ENCODE measurements around the gene POLG. TPM values are rescaled to one million over a fixed set of nuclear protein-coding genes. Genes with fewer than 3 reads are reported as not detected.

The POLG gene
- total RNA-seq, 1 donor from 2014 or later: 69.3 TPM

DNA sequence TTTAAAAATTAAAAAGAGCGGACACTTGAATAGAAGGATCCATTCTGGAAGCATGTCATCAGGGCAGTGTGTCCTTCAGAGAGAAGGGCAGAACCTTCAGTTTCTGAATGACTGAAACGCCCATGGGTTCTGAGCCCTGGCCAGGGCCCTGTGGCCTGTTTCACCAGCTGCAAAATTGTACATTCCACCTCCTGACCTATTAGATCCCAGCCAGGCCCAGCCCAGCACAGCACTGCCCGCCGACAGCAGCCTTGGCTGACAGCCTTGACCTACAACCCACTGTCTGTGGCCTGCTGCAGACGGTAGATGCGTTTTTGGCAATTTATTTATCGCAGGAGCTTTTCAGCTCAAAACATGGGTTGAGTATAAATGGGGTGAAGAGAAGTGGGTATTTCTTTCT is 5.9 kb upstream of the POLG start:
- peaks cover 32% of the 10 kb centered on the region for H3K27me3 Mint-ChIP-seq

DNA sequence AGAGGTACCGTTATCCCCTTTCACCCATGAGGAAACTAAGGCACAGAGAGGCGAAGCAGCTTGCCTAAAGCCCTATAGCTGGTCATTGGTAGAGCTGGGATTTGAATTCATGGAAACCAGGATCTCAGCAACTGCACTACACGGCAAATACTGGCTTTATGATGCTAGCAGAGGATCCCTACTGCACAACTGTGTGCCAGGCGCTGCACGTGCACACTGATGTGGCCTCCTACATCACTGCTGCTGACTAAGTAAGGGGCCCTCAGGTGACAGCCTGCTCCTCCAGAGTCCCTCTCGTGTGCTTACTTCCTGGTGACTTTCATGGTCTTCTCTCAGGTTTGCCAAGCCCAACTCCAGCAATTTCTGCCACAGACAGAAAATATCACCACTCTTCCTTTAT is 3.4 kb upstream of the POLG start:
- H3K4me3 Mint-ChIP-seq (ENCODE audit: low read depth): no peak overlapping the region
- no peaks in the 10 kb centered on the region for H3K9me3 Mint-ChIP-seq (ENCODE audit: low read depth)
- H3K27ac Mint-ChIP-seq: no peak overlapping the region
- H3K36me3 Mint-ChIP-seq (ENCODE audit: insufficient read depth): peaks cover 3% of the 10 kb centered on the region
- peaks cover 6% of the 10 kb centered on the region for H3K4me1 Mint-ChIP-seq (ENCODE audit: low read depth)
- H3K27me3 Mint-ChIP-seq: peaks cover 31% of the 10 kb centered on the region
- DNase-seq (ENCODE audit: low spot score, unreplicated experiment): no peak
- no peak for TF ChIP-seq CTCF (IDR thresholded peaks at IDR 0.05; ENCODE audit: unreplicated experiment)

More for the DNA sequence above, 5.9 kb upstream of the POLG start:
- no peaks in the 10 kb centered on the region for H3K4me1 Mint-ChIP-seq (ENCODE audit: low read depth)
- H3K36me3 Mint-ChIP-seq (ENCODE audit: insufficient read depth): no peaks in the 10 kb centered on the region
- DNase-seq (ENCODE audit: low spot score, unreplicated experiment): no peak
- H3K4me3 Mint-ChIP-seq (ENCODE audit: low read depth): no peak overlapping the region
- H3K27ac Mint-ChIP-seq: no peak overlapping the region
- no peaks in the 10 kb centered on the region for H3K9me3 Mint-ChIP-seq (ENCODE audit: low read depth)
- TF ChIP-seq CTCF (IDR thresholded peaks at IDR 0.05; ENCODE audit: unreplicated experiment): no peak

DNA sequence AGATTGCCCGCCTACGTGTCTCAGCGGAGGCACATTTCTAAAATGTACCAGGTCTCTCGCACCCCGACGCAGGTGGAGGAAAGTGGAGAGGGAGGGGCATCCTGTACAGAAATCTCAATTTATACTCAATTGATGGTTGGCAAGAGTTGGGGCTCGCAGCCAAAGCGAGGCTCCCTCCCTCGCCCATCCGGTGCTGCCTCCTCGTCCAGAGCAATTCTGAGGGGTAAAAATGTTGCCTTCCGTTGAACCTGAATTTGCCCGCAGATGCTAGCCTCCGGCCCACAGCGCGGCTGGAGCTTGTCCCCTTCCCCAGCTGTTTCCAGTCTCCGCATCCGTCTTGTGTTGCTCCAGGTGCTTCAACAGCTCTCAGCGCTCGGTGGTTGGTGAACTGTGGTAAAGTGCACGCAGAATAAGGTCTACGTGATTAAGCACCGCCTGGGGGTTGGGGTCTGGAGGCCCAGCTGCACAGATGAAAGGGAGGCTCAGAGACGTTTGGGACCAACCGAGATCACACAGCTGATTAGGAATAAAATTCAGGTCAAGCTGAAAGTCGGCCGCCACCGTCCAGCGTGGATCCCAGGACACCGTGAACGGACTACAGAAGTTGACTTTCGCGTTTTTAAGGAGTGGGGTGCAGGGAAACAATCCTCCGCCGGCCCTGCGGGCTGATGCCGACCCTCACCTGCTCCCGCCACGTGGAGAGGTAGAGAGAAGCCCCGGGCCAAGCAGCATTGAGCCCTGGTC is 846 bp upstream of the POLG start:
- TF ChIP-seq CTCF (IDR thresholded peaks at IDR 0.05; ENCODE audit: unreplicated experiment): no peak

GRCh38 chr15:89333959-89334509 is 590 bp downstream of the POLG start:
- H3K4me3 Mint-ChIP-seq (ENCODE audit: low read depth): peak overlapping the region; percentile 70
- H3K27ac Mint-ChIP-seq: no peak overlapping the region
- no peaks in the 10 kb centered on the region for H3K9me3 Mint-ChIP-seq (ENCODE audit: low read depth)
- peaks cover 13% of the 10 kb centered on the region for H3K36me3 Mint-ChIP-seq (ENCODE audit: insufficient read depth)
- no peak for TF ChIP-seq CTCF (IDR thresholded peaks at IDR 0.05; ENCODE audit: unreplicated experiment)
- H3K4me1 Mint-ChIP-seq (ENCODE audit: low read depth): peaks cover 16% of the 10 kb centered on the region
- no peak for DNase-seq (ENCODE audit: low spot score, unreplicated experiment)
- H3K27me3 Mint-ChIP-seq: peaks cover 19% of the 10 kb centered on the region

More for the DNA sequence above, 846 bp upstream of the POLG start:
- DNase-seq (ENCODE audit: low spot score, unreplicated experiment): peak; percentile 36
- Mint-ChIP-seq H3K4me3 (ENCODE audit: low read depth) (peak overlapping the region; percentile 83), H3K36me3 (ENCODE audit: insufficient read depth) (peaks cover 11% of the 10 kb centered on the region), H3K27ac (peak overlapping the region; percentile 100), H3K4me1 (ENCODE audit: low read depth) (peaks cover 16% of the 10 kb centered on the region), H3K27me3 (peaks cover 19% of the 10 kb centered on the region), H3K9me3 (ENCODE audit: low read depth) (no peaks in the 10 kb centered on the region)

DNA sequence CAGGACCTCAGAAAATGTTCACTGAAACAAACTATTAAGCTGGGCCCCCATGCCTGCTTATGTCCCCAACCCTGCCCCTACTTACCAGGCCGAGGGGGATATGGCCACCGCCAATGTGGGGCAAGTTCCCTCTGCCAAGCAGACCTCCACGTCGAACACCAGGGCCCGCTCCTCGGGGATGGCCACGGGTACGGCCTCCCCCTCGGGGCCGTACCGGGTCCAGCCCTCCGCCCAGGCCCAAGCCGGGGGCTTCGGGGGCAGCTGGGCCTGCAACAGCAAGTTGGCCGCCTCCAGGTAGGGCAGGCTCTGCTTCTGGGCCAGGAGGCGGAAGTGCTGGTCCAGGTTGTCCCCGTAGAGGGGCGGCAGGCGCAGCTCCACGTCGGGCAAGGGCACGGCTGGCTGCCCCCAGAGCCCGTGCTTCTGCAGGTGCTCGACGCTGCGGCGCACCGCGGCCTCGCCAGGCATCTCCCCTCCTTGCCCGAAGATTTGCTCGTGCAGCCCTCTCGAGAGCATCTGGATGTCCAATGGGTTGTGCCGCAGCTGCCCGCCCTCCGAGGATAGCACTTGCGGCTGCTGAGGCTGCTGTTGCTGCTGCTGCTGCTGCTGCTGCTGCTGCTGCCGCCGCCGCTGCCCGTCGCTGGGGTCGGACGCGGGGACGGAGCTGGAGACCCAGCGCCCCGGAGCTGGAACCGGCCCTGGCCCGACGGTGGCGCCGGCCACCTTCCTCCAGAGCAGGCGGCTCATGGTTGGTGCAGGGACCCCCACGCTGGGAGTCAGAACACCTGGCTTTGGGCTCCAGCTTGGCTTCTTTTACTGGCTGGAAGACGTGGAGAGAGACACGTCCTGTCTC is 1.4 kb downstream of the POLG start:
- peaks cover 16% of the 10 kb centered on the region for H3K4me1 Mint-ChIP-seq (ENCODE audit: low read depth)
- no peaks in the 10 kb centered on the region for H3K9me3 Mint-ChIP-seq (ENCODE audit: low read depth)
- no peak for TF ChIP-seq CTCF (IDR thresholded peaks at IDR 0.05; ENCODE audit: unreplicated experiment)
- no peak overlapping the region for H3K27ac Mint-ChIP-seq
- H3K36me3 Mint-ChIP-seq (ENCODE audit: insufficient read depth): peaks cover 13% of the 10 kb centered on the region
- peak overlapping the region; percentile 70 for H3K4me3 Mint-ChIP-seq (ENCODE audit: low read depth)
- H3K27me3 Mint-ChIP-seq: peaks cover 17% of the 10 kb centered on the region
- DNase-seq (ENCODE audit: low spot score, unreplicated experiment): no peak

Measured in progenitor cell of endocrine pancreas (in vitro differentiated cells).